Psoas muscle (tissue), 8 donors: ENCODE results near the gene RING1. TPM values are rescaled to one million over a fixed set of nuclear protein-coding genes. Genes with fewer than 3 reads are reported as not detected.
A peak's percentile ranks its signal among the peaks of the same experiment; 100 is the strongest.

Experiments
- ATAC-seq, 4 donors: fragments of 200-7000 bp; cut with Tn5 transposase; one replicate each; pipeline ENCODE4 v1.9.1; 2020; ENCODE audit warnings: moderate library complexity in 3 of 4, mild to moderate bottlenecking in 2 of 4
- DNase-seq, 2 donors: peaks; one replicate each; pipeline ENCODE4 v3.0.0-alpha.2; 2020
- H3K27ac ChIP-seq: fragments of 200-600 bp; one replicate; pipeline ENCODE4 v1.8.0; 2022
- H3K27me3 ChIP-seq, 3 donors: fragments of 200-600 bp in 1 of 3; one replicate each; pipeline versions ENCODE4 v1.6.1 to v1.8.0; 2013 to 2022; ENCODE audit warnings: low read length in 2 of 3, mild to moderate bottlenecking in 2 of 3, moderate library complexity in 1 of 3; ENCODE audit not compliant: insufficient read depth in 3 of 3
- H3K36me3 ChIP-seq, 2 donors: fragments of 200-600 bp in 1 of 2; one replicate each; pipeline versions ENCODE4 v1.6.1 to v1.8.0; 2013 to 2022; ENCODE audit warnings: low read depth in 1 of 2, mild to moderate bottlenecking in 1 of 2, moderate library complexity in 1 of 2; ENCODE audit not compliant: insufficient read depth in 1 of 2
- H3K4me1 ChIP-seq: fragments of 200-600 bp; one replicate; pipeline ENCODE4 v1.8.0; 2022
- H3K4me3 ChIP-seq: fragments of 200-600 bp; one replicate; pipeline ENCODE4 v1.8.0; 2022; ENCODE audit warnings: mild to moderate bottlenecking
- H3K9me3 ChIP-seq: fragments of 200-600 bp; one replicate; pipeline ENCODE4 v1.8.0; 2022
- WGBS, 3 donors: extraction: QIAGEN DNeasy Blood & Tissue Kit; methylation state at CpG; one replicate each; pipeline versions ENCODE4 v1.1.6 to v1.1.7; 2013; 5-methylcytosine and 5-hydroxymethylcytosine counted together
- intact Hi-C, 2 donors: fragments of 100-400 bp; cut with DNase I; formaldehyde crosslinking; loops; one replicate each; pipeline versions ENCODE4 v1.11.0 to v1.14.2; 2022
- long read RNA-seq, 2 donors: library from polyadenylated mRNA; unstranded; transcript quantifications; one replicate each; pipeline ENCODE4 v2.0.0, GENCODE V29; 2021
- polyA plus RNA-seq, 3 donors: library from polyadenylated mRNA; stranded (reverse); fragments of 200-250 nt; gene quantifications; one replicate each; pipeline ENCODE4 v1.2.3, GENCODE V29; 2013
- total RNA-seq, 4 donors: library from RNA; stranded (reverse); fragmentation: NEBNext Ultra II Directional in 2 of 4; extraction: Animal tissue kit (Norgen Biotek cat#: 25700) in 2 of 4; gene quantifications; one replicate each; pipeline versions ENCODE4 v1.2.1 to v1.2.4, GENCODE V29; 2021 to 2023
- TF ChIP-seq, protein P1 (sequence below): fragments of 200-600 bp; IDR thresholded peaks from one replicate; pipeline ENCODE4 v1.8.0; 2022; ENCODE audit warnings: antibody characterized with exemption
- donor health status: healthy with polysubstance abuse.
- donor health status: DM: no; HTN: no; CAD: no; lungs with moderate emphysema.
- donor health status: Bipolar disorder and iron deficiency.
- donor health status: healthy.
- donor health status: DM: yes; HTN: yes; CAD: no.
- donor health status: DM: no; HTN: no; CAD: no.
- donor health status: DM: no; HTN: no; CAD: no.
- donor health status: DM: yes; HTN: yes; CAD: no.

The RING1 gene
- total RNA-seq, result 10 to 100 TPM; 27.9 to 31.6 (median 29.1) TPM
- polyA plus RNA-seq, result 10 to 100 TPM; 29.9 to 39.4 (median 34.6) TPM
- long read RNA-seq, donor 1, partial matches to known transcripts, result 3 of 5 reads
- long read RNA-seq, donor 1, other reads (novel, unspliced or antisense), result 0 of 5 reads
- long read RNA-seq, donor 2, partial matches to known transcripts, result 8 of 11 reads
- long read RNA-seq, donor 2, other reads (novel, unspliced or antisense), result 0 of 11 reads

- peak within 1 kb of the TSS; percentile 89 for H3K4me3 ChIP-seq
- H3K9me3 ChIP-seq, result no peaks in the 10 kb centered on the region
- H3K27ac ChIP-seq, result peak within 1 kb of the TSS; percentile 97
- H3K27me3 ChIP-seq, result no peaks in the 10 kb centered on the region
- intact Hi-C loops, result loop anchor here in 1 of 2 donors (5.0 to 10.0 kb wide), 2 partner anchors 39 to 206 kb away; partner anchors contain the start of genes CUTA and PHF1
- TF ChIP-seq, protein P1, sequence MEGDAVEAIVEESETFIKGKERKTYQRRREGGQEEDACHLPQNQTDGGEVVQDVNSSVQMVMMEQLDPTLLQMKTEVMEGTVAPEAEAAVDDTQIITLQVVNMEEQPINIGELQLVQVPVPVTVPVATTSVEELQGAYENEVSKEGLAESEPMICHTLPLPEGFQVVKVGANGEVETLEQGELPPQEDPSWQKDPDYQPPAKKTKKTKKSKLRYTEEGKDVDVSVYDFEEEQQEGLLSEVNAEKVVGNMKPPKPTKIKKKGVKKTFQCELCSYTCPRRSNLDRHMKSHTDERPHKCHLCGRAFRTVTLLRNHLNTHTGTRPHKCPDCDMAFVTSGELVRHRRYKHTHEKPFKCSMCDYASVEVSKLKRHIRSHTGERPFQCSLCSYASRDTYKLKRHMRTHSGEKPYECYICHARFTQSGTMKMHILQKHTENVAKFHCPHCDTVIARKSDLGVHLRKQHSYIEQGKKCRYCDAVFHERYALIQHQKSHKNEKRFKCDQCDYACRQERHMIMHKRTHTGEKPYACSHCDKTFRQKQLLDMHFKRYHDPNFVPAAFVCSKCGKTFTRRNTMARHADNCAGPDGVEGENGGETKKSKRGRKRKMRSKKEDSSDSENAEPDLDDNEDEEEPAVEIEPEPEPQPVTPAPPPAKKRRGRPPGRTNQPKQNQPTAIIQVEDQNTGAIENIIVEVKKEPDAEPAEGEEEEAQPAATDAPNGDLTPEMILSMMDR, result no peak
- 0 to 2% (median 1%) methylated on average over 45 to 86 of the region's 86 CpGs for WGBS, 3 donors
- peaks cover 15% of the 10 kb centered on the region for H3K4me1 ChIP-seq
- peaks cover 2 to 34% of the 10 kb centered on the region in 2 donors for H3K36me3 ChIP-seq
- peak; percentile 90 to 93 for DNase-seq
- peak; percentile 79 to 89 (median 86) for ATAC-seq
Observed at GRCh38 chr6:33208091-33208967, at the start of gene RING1. RING1 (plus strand) TSS chr6:33208500; CDS start chr6:33208823, 323 bp downstream.

GRCh38 chr6:33160096-33160495 lies 48.2 kb upstream of the RING1 start:
- TF ChIP-seq, protein P1, result no peak
- no peaks in the 10 kb centered on the region for H3K9me3 ChIP-seq
- H3K27ac ChIP-seq, result no peak overlapping the region
- no peak for DNase-seq
- H3K4me1 ChIP-seq, result peaks cover 5% of the 10 kb centered on the region
- no peaks in the 10 kb centered on the region for H3K36me3 ChIP-seq
- no peak overlapping the region for H3K4me3 ChIP-seq
- H3K27me3 ChIP-seq, result no peaks in the 10 kb centered on the region
- WGBS, 3 donors, result 88 to 92% (median 91%) methylated on average over 11 of the region's 11 CpGs
- ATAC-seq, result no peak
- intact Hi-C loops, result loop anchor here in 1 of 2 donors (2.0 kb wide), 1 partner anchor 89 kb away; no protein-coding TSS in a partner anchor

DNA sequence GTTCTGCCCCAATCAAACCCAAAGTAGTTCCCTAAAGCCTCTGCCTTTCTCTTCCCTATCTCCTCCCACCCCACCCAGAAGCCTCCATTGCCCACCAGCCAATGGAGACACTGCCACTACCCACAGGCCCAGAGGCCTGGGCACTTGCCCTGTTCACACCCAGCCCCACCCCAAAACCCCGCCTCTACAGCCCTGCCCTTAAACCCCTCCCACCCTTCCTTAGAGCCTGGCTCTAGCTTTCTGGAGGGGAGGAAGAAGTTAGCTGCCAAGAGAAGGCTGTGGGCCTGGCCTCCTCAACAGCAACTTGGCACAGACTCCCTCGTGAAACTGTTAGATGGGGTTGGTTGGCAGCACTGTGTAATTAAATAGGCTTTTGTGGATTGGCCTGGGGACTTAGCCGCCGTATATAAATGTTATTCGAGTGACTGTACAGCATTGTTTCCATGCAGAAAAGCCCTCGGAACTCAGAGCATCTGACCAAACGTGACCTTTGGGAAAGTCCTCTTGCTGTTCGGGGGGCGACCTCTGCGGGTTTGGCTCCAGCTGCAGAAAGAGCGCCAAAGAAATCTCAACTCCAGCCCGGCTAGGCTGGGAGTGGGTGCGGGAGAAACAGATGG lies 47.5 kb upstream of the RING1 start:
- Histone ChIP-seq H3K27ac (no peak overlapping the region), H3K36me3 (no peaks in the 10 kb centered on the region), H3K4me1 (peaks cover 5% of the 10 kb centered on the region), H3K9me3 (no peaks in the 10 kb centered on the region), H3K4me3 (peak overlapping the region; percentile 70), H3K27me3 (no peaks in the 10 kb centered on the region)
- peak; percentile 29 to 67 (median 38) for ATAC-seq
- WGBS, 3 donors, result 16 to 24% (median 17%) methylated on average over 13 of the region's 13 CpGs
- intact Hi-C loops, result loop anchor here (1.0 to 2.0 kb wide), 3 partner anchors 36 to 88 kb away; no protein-coding TSS in a partner anchor
- TF ChIP-seq, protein P1, result no peak
- peak in 1 of 2 donors; percentile 43 for DNase-seq

GRCh38 chr6:33161354-33162331 lies 46.7 kb upstream of the RING1 start:
- intact Hi-C loops, result loop anchor here (1.0 to 2.0 kb wide), 3 partner anchors 36 to 87 kb away; no protein-coding TSS in a partner anchor
- Histone ChIP-seq H3K36me3 (no peaks in the 10 kb centered on the region), H3K9me3 (no peaks in the 10 kb centered on the region), H3K27ac (no peak overlapping the region), H3K4me3 (peak overlapping the region; percentile 70), H3K27me3 (no peaks in the 10 kb centered on the region), H3K4me1 (peaks cover 5% of the 10 kb centered on the region)
- WGBS, 3 donors, result 6 to 7% (median 6%) methylated on average over 44 to 58 of the region's 58 CpGs
- TF ChIP-seq, protein P1, result peak; percentile 91
- DNase-seq, result peak; percentile 84 to 90
- ATAC-seq, result peak; percentile 92 to 100 (median 94)
